Parathyroid adenoma (tissue), 2 donors: ENCODE measurements around the gene NRROS.

Experiments
- H2AFZ ChIP-seq: fragments of 300-600 bp; sonication (generic); one replicate; pipeline ENCODE4 v1.7.0; 2017; ENCODE audit warnings: antibody characterized with exemption, mild to moderate bottlenecking
- H3K27ac ChIP-seq: fragments of 300-600 bp; sonication (generic); one replicate; pipeline ENCODE4 v1.7.0; 2017
- H3K27me3 ChIP-seq: fragments of 300-600 bp; sonication (generic); one replicate; pipeline ENCODE4 v1.7.0; 2017; ENCODE audit warnings: low read length; ENCODE audit not compliant: control insufficient read depth, insufficient read depth
- H3K36me3 ChIP-seq: fragments of 300-600 bp; sonication (generic); one replicate; pipeline ENCODE4 v1.7.0; 2017; ENCODE audit warnings: low read length; ENCODE audit not compliant: control insufficient read depth, insufficient read depth
- H3K4me1 ChIP-seq: fragments of 300-600 bp; sonication (generic); one replicate; pipeline ENCODE4 v1.7.0; 2017; ENCODE audit warnings: control low read depth
- H3K4me2 ChIP-seq: fragments of 300-600 bp; sonication (generic); one replicate; pipeline ENCODE4 v1.7.0; 2017; ENCODE audit warnings: low read length
- H3K4me3 ChIP-seq: fragments of 300-600 bp; sonication (generic); one replicate; pipeline ENCODE4 v1.7.0; 2017; ENCODE audit warnings: low read depth, low read length
- H3K79me2 ChIP-seq: fragments of 300-600 bp; sonication (generic); one replicate; pipeline ENCODE4 v1.7.0; 2017; ENCODE audit warnings: control low read depth
- H3K9ac ChIP-seq: fragments of 300-600 bp; sonication (generic); one replicate; pipeline ENCODE4 v1.7.0; 2017; ENCODE audit warnings: mild to moderate bottlenecking
- H3K9me3 ChIP-seq: fragments of 300-600 bp; sonication (generic); one replicate; pipeline ENCODE4 v1.7.0; 2017; ENCODE audit warnings: low read length; ENCODE audit not compliant: control insufficient read depth
- TF ChIP-seq, protein P1 (sequence below): fragments of 300-600 bp; sonication (generic); IDR thresholded peaks from one replicate; pipeline ENCODE4 v1.7.0; 2017; ENCODE audit warnings: antibody characterized with exemption, mild to moderate bottlenecking
- donor health status: primary hyperparathyroidism.

The NRROS gene

DNA sequence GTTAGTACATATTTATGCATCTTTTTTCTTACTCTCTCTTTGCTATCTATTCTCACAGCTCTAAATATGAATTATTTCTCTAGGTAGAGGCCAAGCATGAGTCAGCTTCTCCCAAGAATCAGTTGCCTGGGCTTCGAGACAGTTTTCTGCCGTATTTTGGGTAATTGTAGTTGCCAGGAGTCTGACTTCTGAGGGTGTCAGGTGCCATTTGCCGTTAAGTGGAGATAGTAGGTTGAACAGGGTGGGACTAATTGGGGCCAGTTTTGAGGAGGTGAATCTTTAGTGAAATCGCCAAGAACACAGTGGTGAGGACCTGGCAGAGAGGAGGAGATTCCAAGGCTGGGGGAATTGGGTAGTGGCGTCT is 7.8 kb upstream of the NRROS start:
- peak overlapping the region; percentile 78 for H3K4me3 ChIP-seq
- no peaks in the 10 kb centered on the region for H3K36me3 ChIP-seq
- TF ChIP-seq, protein P1, sequence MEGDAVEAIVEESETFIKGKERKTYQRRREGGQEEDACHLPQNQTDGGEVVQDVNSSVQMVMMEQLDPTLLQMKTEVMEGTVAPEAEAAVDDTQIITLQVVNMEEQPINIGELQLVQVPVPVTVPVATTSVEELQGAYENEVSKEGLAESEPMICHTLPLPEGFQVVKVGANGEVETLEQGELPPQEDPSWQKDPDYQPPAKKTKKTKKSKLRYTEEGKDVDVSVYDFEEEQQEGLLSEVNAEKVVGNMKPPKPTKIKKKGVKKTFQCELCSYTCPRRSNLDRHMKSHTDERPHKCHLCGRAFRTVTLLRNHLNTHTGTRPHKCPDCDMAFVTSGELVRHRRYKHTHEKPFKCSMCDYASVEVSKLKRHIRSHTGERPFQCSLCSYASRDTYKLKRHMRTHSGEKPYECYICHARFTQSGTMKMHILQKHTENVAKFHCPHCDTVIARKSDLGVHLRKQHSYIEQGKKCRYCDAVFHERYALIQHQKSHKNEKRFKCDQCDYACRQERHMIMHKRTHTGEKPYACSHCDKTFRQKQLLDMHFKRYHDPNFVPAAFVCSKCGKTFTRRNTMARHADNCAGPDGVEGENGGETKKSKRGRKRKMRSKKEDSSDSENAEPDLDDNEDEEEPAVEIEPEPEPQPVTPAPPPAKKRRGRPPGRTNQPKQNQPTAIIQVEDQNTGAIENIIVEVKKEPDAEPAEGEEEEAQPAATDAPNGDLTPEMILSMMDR, result no peak
- H3K79me2 ChIP-seq, result no peaks in the 10 kb centered on the region
- no peak overlapping the region for H3K9ac ChIP-seq
- H3K4me2 ChIP-seq, result peak overlapping the region; percentile 96
- H2AFZ ChIP-seq, result peak overlapping the region; percentile 95
- H3K9me3 ChIP-seq, result no peaks in the 10 kb centered on the region
- peaks cover 4% of the 10 kb centered on the region for H3K4me1 ChIP-seq
- H3K27ac ChIP-seq, result peak overlapping the region; percentile 90
- H3K27me3 ChIP-seq, result no peaks in the 10 kb centered on the region

DNA sequence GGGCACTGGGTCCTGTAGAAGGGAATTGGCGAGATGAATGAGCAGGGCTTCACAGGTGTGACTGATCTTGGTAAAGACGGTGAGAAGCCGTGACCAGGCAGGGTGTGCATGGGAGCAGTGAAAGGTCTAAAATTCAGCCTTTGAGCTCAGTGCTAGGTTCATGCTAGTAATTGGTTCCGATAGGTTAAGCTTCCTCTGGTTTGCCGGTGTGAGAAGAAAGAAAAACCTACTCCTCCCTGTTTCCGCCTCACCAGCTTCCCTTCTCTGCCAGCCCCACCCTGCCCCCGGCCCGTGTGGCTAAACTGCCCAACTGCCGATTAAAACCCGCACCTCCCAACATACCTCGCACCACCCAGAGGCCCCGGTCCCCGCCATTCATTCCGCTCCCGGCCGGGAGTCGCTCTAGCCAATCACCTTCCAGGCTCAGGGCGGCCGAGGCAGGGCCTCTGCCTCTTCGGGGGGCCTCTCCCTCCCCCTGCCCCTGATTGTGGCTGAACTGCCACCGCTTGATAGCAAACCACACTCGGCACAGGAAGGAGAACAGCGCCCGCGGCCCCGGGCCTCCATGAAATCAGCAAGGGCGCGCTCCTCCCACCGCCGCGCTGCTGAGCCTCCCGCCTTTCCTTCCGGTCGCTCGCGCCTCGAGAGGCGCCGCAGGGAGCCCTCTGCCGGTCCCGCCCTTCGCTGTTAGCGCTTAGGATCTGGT is 7.3 kb upstream of the NRROS start:
- Histone ChIP-seq H3K4me1 (peaks cover 4% of the 10 kb centered on the region), H3K79me2 (no peaks in the 10 kb centered on the region), H3K4me3 (peak overlapping the region; percentile 78), H2AFZ (peak overlapping the region; percentile 95), H3K9me3 (no peaks in the 10 kb centered on the region), H3K36me3 (no peaks in the 10 kb centered on the region), H3K4me2 (peak overlapping the region; percentile 96), H3K27ac (peak overlapping the region; percentile 90), H3K9ac (peak overlapping the region; percentile 14), H3K27me3 (no peaks in the 10 kb centered on the region)
- TF ChIP-seq, protein P1, result no peak

DNA sequence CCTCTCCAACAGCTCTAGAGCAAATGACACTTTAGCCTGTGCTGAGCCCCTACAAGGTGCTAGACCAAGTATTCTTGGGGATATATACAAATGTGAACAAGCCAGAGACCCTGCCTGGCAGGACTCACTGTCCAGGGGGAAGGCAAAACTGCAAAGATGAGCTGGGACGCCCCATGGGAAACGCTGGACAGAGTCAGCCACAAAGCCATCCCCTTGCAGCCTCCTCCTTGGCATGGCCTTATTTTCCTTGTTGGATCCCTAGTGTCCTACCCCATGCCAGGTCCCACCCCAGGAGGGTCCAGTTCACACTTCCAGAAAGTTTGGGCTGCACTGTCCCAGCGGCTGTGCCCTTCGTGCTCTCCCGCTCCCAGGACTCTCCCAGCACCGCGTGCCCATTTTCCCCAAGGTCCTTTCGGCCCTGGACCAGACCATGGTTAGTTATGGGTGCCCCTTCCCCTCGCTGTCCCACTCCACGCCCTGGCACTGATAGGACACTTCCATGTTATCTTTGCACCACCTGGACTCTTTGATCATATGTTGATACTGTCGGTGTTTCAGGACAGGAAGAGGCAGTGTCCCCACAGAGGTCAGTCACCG is 5.8 kb upstream of the NRROS start:
- H3K27me3 ChIP-seq, result no peaks in the 10 kb centered on the region
- H3K27ac ChIP-seq, result peak overlapping the region; percentile 19
- peaks cover 4% of the 10 kb centered on the region for H3K4me1 ChIP-seq
- no peaks in the 10 kb centered on the region for H3K79me2 ChIP-seq
- H3K9ac ChIP-seq, result no peak overlapping the region
- no peaks in the 10 kb centered on the region for H3K36me3 ChIP-seq
- TF ChIP-seq, protein P1, result no peak
- H3K4me2 ChIP-seq, result no peak overlapping the region
- H3K9me3 ChIP-seq, result no peaks in the 10 kb centered on the region
- no peak overlapping the region for H3K4me3 ChIP-seq
- H2AFZ ChIP-seq, result no peak overlapping the region

DNA sequence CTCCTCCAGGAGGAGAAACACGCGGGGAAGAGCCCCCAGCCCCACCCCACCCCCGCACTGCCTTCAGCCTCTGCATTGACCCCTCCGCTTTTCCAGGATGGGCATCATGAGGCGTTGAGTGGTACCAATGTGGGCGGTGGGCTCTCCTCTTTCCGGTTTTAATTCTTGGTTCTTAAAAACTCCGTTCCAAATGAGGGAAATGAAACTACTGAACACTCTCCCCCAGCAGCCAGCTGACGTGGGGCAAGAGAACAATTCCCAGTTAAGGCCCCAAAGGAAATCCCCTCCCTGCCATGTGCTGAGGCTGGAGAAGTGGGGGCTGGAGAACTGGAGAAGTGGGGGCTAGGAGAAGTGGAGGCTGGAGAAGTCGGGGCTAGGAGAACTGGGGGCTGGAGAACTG is 5.3 kb upstream of the NRROS start:
- no peaks in the 10 kb centered on the region for H3K79me2 ChIP-seq
- TF ChIP-seq, protein P1, result no peak
- H3K4me1 ChIP-seq, result peaks cover 4% of the 10 kb centered on the region

DNA sequence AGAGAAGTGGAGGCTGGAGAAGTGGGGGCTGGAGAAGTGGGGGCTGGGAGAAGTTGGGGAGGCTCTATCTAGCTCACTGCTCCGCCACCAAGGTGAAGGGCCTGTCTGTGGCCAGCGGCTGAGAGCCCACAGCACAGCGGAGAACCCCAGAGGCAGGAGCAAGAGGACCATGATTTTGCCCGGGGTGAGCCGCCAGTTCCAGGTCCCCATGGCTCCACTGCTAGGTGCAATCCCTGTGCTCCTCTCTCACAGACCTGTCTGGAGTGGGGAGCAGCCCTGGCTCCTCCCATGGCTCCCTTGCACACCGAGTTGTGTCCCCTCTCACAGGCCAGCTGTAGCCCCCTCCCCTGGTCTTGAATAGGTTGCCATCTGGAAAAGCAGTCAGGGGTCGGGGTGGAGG is 4.7 kb upstream of the NRROS start:
- H2AFZ ChIP-seq, result no peak overlapping the region
- no peak overlapping the region for H3K4me2 ChIP-seq
- TF ChIP-seq, protein P1, result no peak
- H3K79me2 ChIP-seq, result no peaks in the 10 kb centered on the region
- no peaks in the 10 kb centered on the region for H3K36me3 ChIP-seq
- no peaks in the 10 kb centered on the region for H3K9me3 ChIP-seq
- peaks cover 7% of the 10 kb centered on the region for H3K4me1 ChIP-seq
- H3K9ac ChIP-seq, result no peak overlapping the region
- H3K27me3 ChIP-seq, result no peaks in the 10 kb centered on the region
- H3K4me3 ChIP-seq, result no peak overlapping the region
- H3K27ac ChIP-seq, result no peak overlapping the region

More for the DNA sequence above, 5.3 kb upstream of the NRROS start:
- Histone ChIP-seq H3K27me3 (no peaks in the 10 kb centered on the region), H3K9ac (no peak overlapping the region), H3K4me2 (no peak overlapping the region), H3K36me3 (no peaks in the 10 kb centered on the region), H2AFZ (no peak overlapping the region), H3K4me3 (no peak overlapping the region), H3K9me3 (no peaks in the 10 kb centered on the region), H3K27ac (no peak overlapping the region)
